NCI-H2107 (cell line): Measurements from ENCODE around the gene MRAS.
A peak's percentile ranks its signal among the peaks of the same experiment; 100 is the strongest.
"Not testable (repeated sequence)": the region's sequence is repeated elsewhere in the genome, so short reads cannot be mapped to it uniquely, and the experiment has no call there.

ENCODE experiments used
- DNase-seq: peaks from one replicate; lab custom pipeline; 2025; lab: John Stamatoyannopoulos, UW

MRAS gene

DNA sequence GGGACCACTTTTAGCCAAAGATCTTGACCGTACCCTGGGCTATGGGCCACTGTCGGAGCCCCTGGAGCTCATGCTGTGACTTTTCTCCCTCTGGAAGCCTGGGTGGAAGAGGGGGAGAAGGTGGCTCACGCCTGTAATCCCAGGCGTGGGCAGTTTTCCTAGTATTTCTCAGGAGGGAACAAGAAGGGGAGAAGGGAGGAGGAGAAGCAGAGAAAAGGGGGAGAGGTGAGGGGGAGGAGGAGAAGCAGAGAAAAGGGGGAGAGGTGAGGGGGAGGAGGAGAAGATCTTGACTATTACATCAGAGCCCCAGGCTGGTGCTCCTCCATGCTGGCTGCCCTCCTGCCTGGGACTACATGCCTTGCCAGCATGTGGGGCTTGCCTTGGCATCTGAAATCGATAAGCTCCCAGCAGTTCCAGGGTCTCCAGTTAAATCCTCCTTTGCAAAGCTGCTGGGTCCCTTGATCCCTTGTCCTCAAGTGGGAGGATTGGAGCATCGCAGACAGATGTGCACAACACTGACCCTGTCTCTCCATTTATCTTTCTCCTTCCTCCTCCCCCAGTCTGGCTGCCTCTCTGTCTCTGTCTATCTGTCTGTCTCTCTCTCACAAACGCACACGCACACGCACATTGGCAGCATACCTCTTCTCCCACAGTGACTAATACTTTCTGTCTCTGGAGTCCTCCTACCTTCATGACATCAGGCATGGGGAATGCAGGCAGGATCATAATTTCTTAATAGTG lies 41.6 kb downstream of the MRAS start:
- DNase-seq = no peak

GRCh38 chr3:138390582-138390932 lies 42.2 kb downstream of the MRAS start:
- DNase-seq = no peak

DNA sequence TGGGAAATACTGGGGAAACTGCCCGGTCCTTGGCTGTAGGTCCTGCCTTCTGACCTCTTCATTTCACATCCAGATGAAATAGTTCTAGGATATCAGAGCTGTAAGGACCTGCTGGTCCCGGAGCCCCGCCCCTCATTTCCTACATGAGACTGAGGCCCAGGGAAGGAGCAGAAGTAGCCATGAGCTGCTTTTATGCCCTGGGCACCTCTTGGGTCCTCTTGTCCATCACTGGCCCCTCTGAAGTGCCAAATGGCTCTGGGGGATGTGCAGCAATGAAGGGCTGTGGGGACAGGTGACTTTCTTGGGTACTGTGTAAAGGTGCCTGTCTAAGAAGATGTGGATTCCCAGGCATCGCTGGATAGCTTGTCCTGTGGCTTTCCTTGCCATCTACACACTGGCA lies 45.8 kb downstream of the MRAS start:
- DNase-seq = no peak

DNA sequence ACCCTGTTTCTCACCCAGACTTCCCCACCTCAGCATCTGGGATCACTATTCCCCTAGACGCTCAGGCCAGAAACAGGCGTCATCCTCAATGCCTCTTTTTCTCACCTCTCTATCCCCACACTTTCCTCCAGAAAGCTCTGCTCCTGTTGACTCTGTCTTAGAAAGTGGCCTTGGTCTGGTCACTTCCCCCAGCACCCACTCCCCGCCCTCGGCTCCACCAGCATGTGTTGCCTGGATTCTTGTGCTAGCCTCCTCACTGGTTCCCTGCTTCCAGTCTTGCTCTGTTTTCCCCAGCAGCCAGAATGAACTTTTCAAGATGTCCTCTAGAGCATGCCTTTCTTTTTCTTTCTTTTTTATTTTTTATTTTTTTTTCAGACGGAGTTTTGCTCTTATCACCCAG lies 46.3 kb downstream of the MRAS start:
- no peak for DNase-seq

GRCh38 chr3:138395865-138396751 lies 47.7 kb downstream of the MRAS start:
- no peak for DNase-seq

- DNase-seq = no peak
Measured at GRCh38 chr3:138396752-138397410, 48.5 kb downstream of the MRAS start.

DNA sequence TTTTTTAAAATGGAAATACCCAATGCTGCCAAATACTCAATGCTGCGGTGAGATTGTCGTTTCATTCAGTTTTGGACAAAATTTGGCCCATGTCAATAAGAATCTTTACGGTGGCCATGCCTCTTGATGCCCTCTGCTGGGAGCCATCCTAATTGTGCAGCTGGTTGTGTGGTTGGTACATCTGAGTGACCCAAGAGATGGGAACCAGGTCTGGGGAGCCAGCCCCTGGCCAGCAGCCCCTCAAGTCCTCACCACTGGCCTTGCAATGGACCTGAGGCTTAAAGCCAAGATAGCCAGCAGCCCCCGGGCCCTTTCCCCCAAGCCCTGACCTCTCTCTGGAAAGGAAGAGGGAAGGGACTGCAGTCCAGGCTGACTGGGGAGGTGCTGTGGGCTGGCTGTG lies 49.6 kb downstream of the MRAS start:
- DNase-seq = no peak

DNA sequence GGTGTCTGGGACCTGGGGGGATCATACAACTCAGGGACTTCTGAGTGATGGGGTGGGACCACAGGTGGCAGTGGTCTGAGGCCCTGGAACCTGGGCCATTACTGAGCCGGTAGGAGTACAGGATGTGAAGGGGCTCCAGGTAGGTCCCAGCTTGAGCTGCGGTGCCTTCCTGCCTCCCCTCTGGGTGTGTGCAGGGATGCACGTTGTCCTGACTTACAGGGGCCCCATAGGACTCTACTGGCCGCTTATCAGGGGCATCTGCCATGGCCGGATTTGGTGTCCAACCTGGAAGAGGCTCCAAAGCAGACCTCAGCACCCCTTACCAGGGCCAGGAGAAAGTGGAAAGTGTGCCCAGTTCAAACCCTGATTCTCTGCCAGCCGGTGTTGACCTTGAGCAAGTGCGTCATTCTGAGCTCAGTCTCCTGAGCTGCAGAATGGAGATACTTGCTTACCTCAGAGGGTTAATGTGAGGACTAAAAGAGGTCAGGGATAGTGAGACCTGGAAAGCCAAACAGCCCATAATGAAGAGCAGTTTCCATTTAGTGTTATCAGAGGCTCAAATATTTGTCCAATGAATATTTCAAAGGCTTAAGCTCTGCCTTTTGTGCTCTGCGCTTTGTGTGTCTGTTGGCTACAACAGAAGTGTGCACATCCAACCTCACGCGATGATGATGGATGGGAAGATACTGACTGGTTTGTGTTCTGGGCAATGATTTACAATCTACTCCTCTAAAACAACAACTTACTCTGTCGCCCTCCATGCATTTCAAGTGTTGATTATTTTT lies 50.6 kb downstream of the MRAS start:
- no peak for DNase-seq

DNA sequence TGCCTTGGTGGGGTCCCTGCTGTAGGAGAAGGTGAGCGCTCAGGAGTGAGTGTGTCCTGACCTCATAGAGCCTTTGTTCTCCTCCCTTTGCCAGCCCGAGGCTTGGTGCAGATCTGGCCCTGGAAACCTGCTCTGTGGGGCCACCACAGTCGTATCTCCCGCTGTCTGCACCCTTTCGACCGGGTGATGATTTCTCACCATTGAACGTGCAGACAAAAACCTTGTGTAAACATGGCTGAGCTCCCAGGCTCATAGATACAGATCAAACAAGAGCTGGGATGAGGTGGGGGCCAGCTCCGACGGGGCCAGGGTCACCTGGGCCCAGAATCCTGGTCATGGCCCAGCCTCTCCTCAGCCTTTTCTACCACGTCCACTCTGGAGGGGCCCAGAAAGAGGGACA lies 51.4 kb downstream of the MRAS start:
- DNase-seq = no peak

- DNase-seq = no peak
Measured at GRCh38 chr3:138400651-138401070, 52.3 kb downstream of the MRAS start.

GRCh38 chr3:138401834-138402233 lies 53.5 kb downstream of the MRAS start:
- DNase-seq = no peak

DNA sequence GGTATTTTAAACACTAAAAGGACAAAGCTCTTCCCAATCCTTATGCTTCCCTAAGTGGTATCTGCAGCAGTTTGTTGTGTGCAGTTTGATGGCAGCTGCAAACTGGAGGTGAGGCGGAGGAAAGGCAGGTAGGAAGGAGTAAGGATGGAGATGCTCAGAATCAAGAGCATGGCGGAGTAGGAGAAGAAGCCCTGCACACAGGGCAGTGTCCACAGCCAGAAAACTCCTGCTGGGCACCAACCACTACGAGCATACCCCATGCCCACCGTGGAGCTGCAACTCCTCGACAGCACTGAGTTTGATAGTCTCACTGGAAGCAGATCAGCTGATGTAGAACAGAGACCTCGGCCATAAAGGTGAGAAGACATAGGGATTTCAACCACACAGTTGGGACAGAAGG lies 55.7 kb downstream of the MRAS start:
- no peak for DNase-seq

DNA sequence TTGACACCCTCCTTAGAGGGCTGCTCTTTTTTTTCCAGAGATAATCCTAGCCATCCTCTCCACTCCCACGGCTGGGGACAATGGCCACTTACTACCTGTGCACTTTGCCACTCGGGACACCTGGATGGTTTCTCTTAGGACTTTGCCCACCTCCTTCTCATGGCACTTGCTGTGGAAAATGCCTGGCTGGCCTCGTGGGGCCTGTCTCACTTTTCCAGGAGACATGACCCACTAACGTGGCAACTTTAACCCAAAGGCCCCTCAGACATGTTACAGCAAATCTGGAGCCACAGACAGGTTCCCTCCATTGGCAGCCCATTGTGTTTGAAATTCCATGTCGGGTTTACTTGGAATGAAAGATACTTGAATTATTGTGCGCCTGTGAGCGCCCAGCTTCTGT lies 56.6 kb downstream of the MRAS start:
- DNase-seq = no peak

DNA sequence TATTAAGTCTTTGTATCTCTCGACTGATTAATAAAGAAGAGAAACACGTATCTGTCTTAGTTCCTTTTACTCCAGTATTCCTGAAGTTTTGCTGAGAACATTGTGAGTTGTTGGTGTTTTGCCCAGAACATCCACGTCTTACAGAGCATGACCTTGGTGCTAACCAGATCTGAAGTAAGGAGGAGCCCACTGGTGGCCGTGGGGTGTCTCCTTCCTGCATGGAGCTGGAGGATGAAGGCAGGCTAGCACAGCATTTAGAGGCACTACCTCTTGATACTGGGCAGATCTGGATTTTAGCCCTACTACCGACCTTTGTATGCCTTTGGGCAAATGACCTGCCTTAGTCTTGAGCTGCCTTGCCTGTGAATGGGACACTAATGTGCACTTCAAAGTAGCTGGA lies 57.1 kb downstream of the MRAS start:
- DNase-seq = no peak

DNA sequence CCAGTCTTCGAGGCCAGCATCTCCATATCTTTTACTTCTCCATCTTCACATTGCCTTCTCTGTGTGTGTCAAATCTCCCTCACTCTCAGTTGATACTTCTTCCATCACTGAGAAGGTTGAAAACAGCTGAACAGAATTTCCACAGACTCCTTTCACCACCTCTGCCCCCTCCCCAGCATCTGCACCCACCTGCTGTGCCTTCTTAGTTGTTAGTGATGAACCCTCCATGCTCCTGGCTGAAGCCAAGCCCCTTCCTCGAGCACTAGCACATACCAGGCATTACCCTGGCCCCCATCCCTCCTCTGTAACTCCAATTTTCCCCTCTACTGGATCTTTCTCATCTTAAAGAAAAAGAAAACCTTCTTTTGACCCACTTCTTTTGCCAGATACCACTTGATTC lies 58.2 kb downstream of the MRAS start:
- no peak for DNase-seq

GRCh38 chr3:138407236-138407907 lies 59.0 kb downstream of the MRAS start:
- no peak for DNase-seq

GRCh38 chr3:138408751-138409570 lies 60.6 kb downstream of the MRAS start:
- DNase-seq = no peak

- DNase-seq = no peak
Measured at GRCh38 chr3:138412821-138413551, 64.6 kb downstream of the MRAS start.

GRCh38 chr3:138416236-138416635 lies 67.9 kb downstream of the MRAS start:
- DNase-seq = not testable (repeated sequence)

GRCh38 chr3:138417559-138417982 lies 69.2 kb downstream of the MRAS start:
- DNase-seq = peak; percentile 89
